Activated CD8-positive, alpha-beta T cell treated with anti-CD3 and anti-CD28 coated beads for 36 hours (primary cell): ENCODE measurements around the gene NBEA. TPM values are rescaled to one million over a fixed set of nuclear protein-coding genes. Genes with fewer than 3 reads are reported as not detected.

Source experiments
- ATAC-seq: fragments of 200-7000 bp; cut with Tn5 transposase; one replicate; pipeline ENCODE4 v1.10.0; 2021; ENCODE audit warnings: mild to moderate bottlenecking, moderate library complexity
- CTCF ChIA-PET: fragments of 350-600 bp; sonication (Branson Sonifier 250); formaldehyde crosslinking; loops from one replicate; lab custom pipeline; 2021; ENCODE audit warnings: antibody characterized with exemption; lab: Charles Lee
- POLR2A ChIA-PET: fragments of 350-600 bp; sonication (Branson Sonifier 250); formaldehyde crosslinking; loops from one replicate; lab custom pipeline; 2021; ENCODE audit warnings: antibody characterized with exemption; lab: Charles Lee
- DNase-seq: peaks from one replicate; pipeline ENCODE4 v3.0.0-alpha.2; 2020
- H3K27ac Mint-ChIP-seq: one replicate; pipeline ENCODE4 v1.8.0; 2021; ENCODE audit warnings: mild to moderate bottlenecking, mixed read lengths
- H3K27me3 Mint-ChIP-seq: one replicate; pipeline ENCODE4 v1.8.0; 2021; ENCODE audit warnings: mixed read lengths
- H3K36me3 Mint-ChIP-seq: one replicate; pipeline ENCODE4 v1.8.0; 2021; ENCODE audit warnings: low read depth, mixed read lengths
- H3K4me1 Mint-ChIP-seq: one replicate; pipeline ENCODE4 v1.8.0; 2021; ENCODE audit warnings: low read depth, mixed read lengths
- H3K4me3 Mint-ChIP-seq: one replicate; pipeline ENCODE4 v1.8.0; 2021; ENCODE audit warnings: mild to moderate bottlenecking, moderate library complexity, mixed read lengths
- H3K9me3 Mint-ChIP-seq: one replicate; pipeline ENCODE4 v1.8.0; 2021; ENCODE audit warnings: mixed read lengths
- CTCF ChIP-seq: fragments of 200-600 bp; IDR thresholded peaks from one replicate; pipeline ENCODE4 v1.8.0; 2022; ENCODE audit warnings: antibody characterized with exemption, mild to moderate bottlenecking
- intact Hi-C: fragments of 100-400 bp; cut with micrococcal nuclease; formaldehyde crosslinking; loops from one replicate; pipeline ENCODE4 v1.10.0; 2022
- total RNA-seq, 2 experiments: library from RNA; stranded (reverse); gene quantifications; one replicate each; pipeline ENCODE4 v1.2.3, GENCODE V29; 2021

The NBEA gene
- total RNA-seq, 2 experiments from 2014 or later: 0.38 to 0.60 TPM

GRCh38 chr13:35599384-35599783, 657.3 kb downstream of the NBEA start:
- CTCF ChIA-PET: no interaction called here
- intact Hi-C loops: no loop called here

GRCh38 chr13:35600137-35600536, 658.1 kb downstream of the NBEA start:
- H3K27me3 Mint-ChIP-seq: no peaks in the 10 kb centered on the region
- DNase-seq (no peak), ATAC-seq (no peak)
- CTCF ChIA-PET: no interaction called here
- no peak overlapping the region for H3K27ac Mint-ChIP-seq
- no peaks in the 10 kb centered on the region for H3K4me1 Mint-ChIP-seq
- no peaks in the 10 kb centered on the region for H3K36me3 Mint-ChIP-seq
- intact Hi-C loops: no loop called here
- POLR2A ChIA-PET: no interaction called here
- no peaks in the 10 kb centered on the region for H3K9me3 Mint-ChIP-seq
- no peak overlapping the region for H3K4me3 Mint-ChIP-seq
- no peak for TF ChIP-seq CTCF

More at GRCh38 chr13:35599384-35599783, 657.3 kb downstream of the NBEA start:
- no peak for ATAC-seq
- no peak overlapping the region for H3K27ac Mint-ChIP-seq
- H3K4me1 Mint-ChIP-seq: no peaks in the 10 kb centered on the region
- H3K27me3 Mint-ChIP-seq: no peaks in the 10 kb centered on the region
- H3K9me3 Mint-ChIP-seq: no peaks in the 10 kb centered on the region
- POLR2A ChIA-PET: no interaction called here
- no peak for TF ChIP-seq CTCF
- no peak overlapping the region for H3K4me3 Mint-ChIP-seq
- no peak for DNase-seq
- H3K36me3 Mint-ChIP-seq: no peaks in the 10 kb centered on the region

- CTCF ChIA-PET: no interaction called here
Measured at GRCh38 chr13:35603593-35604285, 661.7 kb downstream of the NBEA start.

GRCh38 chr13:35614666-35615065, 672.6 kb downstream of the NBEA start:
- no peak for ATAC-seq
- ChIA-PET CTCF (no interaction called here), POLR2A (no interaction called here)

More at GRCh38 chr13:35603593-35604285, 661.7 kb downstream of the NBEA start:
- TF ChIP-seq CTCF: no peak
- no peaks in the 10 kb centered on the region for H3K9me3 Mint-ChIP-seq
- no peaks in the 10 kb centered on the region for H3K4me1 Mint-ChIP-seq
- no peak overlapping the region for H3K4me3 Mint-ChIP-seq
- POLR2A ChIA-PET: no interaction called here
- H3K36me3 Mint-ChIP-seq: no peaks in the 10 kb centered on the region
- H3K27me3 Mint-ChIP-seq: no peaks in the 10 kb centered on the region
- H3K27ac Mint-ChIP-seq: no peak overlapping the region
- no peak for DNase-seq
- intact Hi-C loops: no loop called here
- no peak for ATAC-seq

More at GRCh38 chr13:35614666-35615065, 672.6 kb downstream of the NBEA start:
- Mint-ChIP-seq H3K36me3 (no peaks in the 10 kb centered on the region), H3K4me3 (no peak overlapping the region), H3K27ac (no peak overlapping the region), H3K4me1 (no peaks in the 10 kb centered on the region), H3K9me3 (no peaks in the 10 kb centered on the region), H3K27me3 (no peaks in the 10 kb centered on the region)
- TF ChIP-seq CTCF: no peak
- intact Hi-C loops: no loop called here
- DNase-seq: no peak
